K562 (cell line): ENCODE results near the gene KLK13. TPM values are rescaled to one million over a fixed set of nuclear protein-coding genes. Genes with fewer than 3 reads are reported as not detected.

Experiments used
- BDP1 ChIP-seq: IDR thresholded peaks from 3 replicates; pipeline ENCODE4 v1.6.1; 2011; ENCODE audit not compliant: insufficient read length, insufficient read depth
- BRF1 ChIP-seq: IDR thresholded peaks from 3 replicates; pipeline ENCODE4 v1.6.1; 2011; ENCODE audit warnings: borderline replicate concordance, mild to moderate bottlenecking; ENCODE audit not compliant: insufficient read length; ENCODE audit errors: extremely low read depth
- ELF1 ChIP-seq: fragments of 200-800 bp; sonication (Bioruptor generic); IDR thresholded peaks from 2 replicates; pipeline ENCODE4 v1.6.1; 2016; ENCODE audit warnings: missing genetic modification characterization, missing compliant biosample characterization
- EZH2 ChIP-seq: IDR thresholded peaks from 2 replicates; pipeline ENCODE4 v1.6.1; 2012; ENCODE audit warnings: low read depth, mild to moderate bottlenecking, inconsistent platforms, low read length, borderline replicate concordance
- HNRNPH1 ChIP-seq: fragments of 200-400 bp; formaldehyde crosslinking; optimal IDR thresholded peaks from 2 replicates; pipeline ENCODE3; 2017; ENCODE audit warnings: low read depth, mild to moderate bottlenecking, low read length, moderate library complexity
- MCM7 ChIP-seq, 2 experiments: fragments of 450-650 bp; IDR thresholded peaks; 2 replicates each; pipeline ENCODE4 v1.6.1; 2016 to 2018
- NFIC ChIP-seq: fragments of 450-650 bp; IDR thresholded peaks from 2 replicates; pipeline ENCODE4 v1.6.1; 2017; ENCODE audit warnings: mild to moderate bottlenecking, inconsistent platforms
- PHTF2 ChIP-seq: fragments of 250-450 bp; sonication (Bioruptor Pico); IDR thresholded peaks from 2 replicates; pipeline ENCODE4 v1.5.0; 2021; ENCODE audit warnings: mild to moderate bottlenecking
- SLC30A9 ChIP-seq: fragments of 250-450 bp; sonication (Bioruptor Pico); IDR thresholded peaks from 2 replicates; pipeline ENCODE4 v1.8.0; 2022; ENCODE audit warnings: mild to moderate bottlenecking, moderate library complexity
- SOX6 ChIP-seq: fragments of 450-650 bp; IDR thresholded peaks from 2 replicates; pipeline ENCODE4 v1.6.1; 2014; ENCODE audit warnings: mild to moderate bottlenecking
- ZC3H11A ChIP-seq: IDR thresholded peaks from 2 replicates; pipeline ENCODE4 v1.6.1; 2012; ENCODE audit warnings: low read depth, low read length, improper control_type of control experiment
- polyA plus RNA-seq, 8 experiments: library from polyadenylated mRNA; depleted of rRNA in 4 of 8; stranded (reverse) in 5 of 8; unstranded in 3 of 8; fragments of >200 nt; fragmentation: Nextera tagmentation in 2 of 8; fragmentation: Illumina TruSeq in 1 of 8; extraction: Ambion mirVana in 2 of 8; extraction: Trizol in 1 of 8; gene quantifications; 2 replicates each; pipeline versions ENCODE4 v1.2.1 to v1.2.3, GENCODE V29; 2011 to 2014; ENCODE audit warnings: inconsistent platforms in 1 of 8, missing spikeins in 1 of 8
- total RNA-seq, 7 experiments: library from RNA; depleted of rRNA in 6 of 7; stranded (reverse); fragments of >200 nt in 6 of 7; fragmentation: Illumina TruSeq in 2 of 7; extraction: Trizol in 2 of 7; gene quantifications; 2 replicates each; pipeline versions ENCODE4 v1.2.1 to v1.2.3, GENCODE V29; 2011 to 2021; ENCODE audit warnings: low replicate concordance in 1 of 7
- TF ChIP-seq, protein P1 (sequence below): fragments of 450-650 bp; formaldehyde crosslinking; IDR thresholded peaks from 2 replicates; pipeline ENCODE4 v1.4.0; 2020; ENCODE audit warnings: mild to moderate bottlenecking, mixed read lengths
- TF ChIP-seq, protein P2 (sequence below): IDR thresholded peaks from 2 replicates; pipeline ENCODE4 v1.6.1; 2012; ENCODE audit warnings: low read depth, low read length, improper control_type of control experiment, borderline replicate concordance
- TF ChIP-seq, protein P3 (sequence below): fragments of 450-650 bp; IDR thresholded peaks from 2 replicates; pipeline ENCODE4 v1.6.1; 2016; ENCODE audit warnings: mild to moderate bottlenecking, moderate library complexity

Gene KLK13
- total and polyA plus RNA-seq, 9 of the 15 experiments (the other 6 are each of a cell fraction or from before 2014, with no cell fraction given) = 0.72 to 9.0 (median 2.3) TPM

DNA sequence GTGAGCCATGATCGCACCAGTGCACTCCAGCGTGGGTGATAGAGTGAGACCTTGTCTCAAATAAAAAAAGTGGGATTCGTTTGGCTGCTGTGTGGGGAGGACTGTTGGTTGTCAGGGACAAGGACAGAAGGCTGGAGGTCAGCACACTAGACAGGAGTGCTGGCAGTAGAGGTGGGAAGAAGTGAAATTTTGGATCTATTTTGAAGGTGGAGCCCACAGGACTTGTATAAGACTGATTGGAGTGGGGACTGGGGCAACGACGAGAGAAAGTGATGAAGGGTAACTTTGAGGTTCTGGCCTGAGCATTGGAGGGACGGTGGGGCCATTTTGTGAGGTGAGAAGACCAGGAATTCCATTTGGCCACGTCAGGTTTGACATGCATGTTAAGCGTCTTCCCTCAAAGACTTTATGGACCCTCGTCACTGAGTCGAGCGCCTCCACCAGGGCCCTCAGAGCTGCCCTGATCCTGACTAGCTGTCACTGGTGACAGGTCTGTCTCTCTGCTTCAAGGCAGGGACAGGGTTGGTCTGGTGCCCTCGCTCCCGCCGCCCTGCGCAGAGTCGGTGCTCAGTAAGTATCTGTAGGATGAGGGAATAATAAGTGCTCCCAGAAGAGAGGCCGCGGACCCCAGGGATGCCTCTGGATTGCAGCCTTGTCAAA lies 42.6 kb upstream of the KLK13 start (continued):
- TF ChIP-seq ZC3H11A (no peak), SLC30A9 (CRISPR knock-in tag) (no peak), NFIC (0 out of 2 replicates have a peak, but pooled peaks have one; percentile 24), HNRNPH1 (no peak), SOX6 (no peak), ELF1 (tag) (no peak), BDP1 (no peak), MCM7 (IDR thresholded peaks at IDR 0.05) (no peak), PHTF2 (no peak), EZH2 (no peak), BRF1 (no peak)
- TF ChIP-seq, protein P1, sequence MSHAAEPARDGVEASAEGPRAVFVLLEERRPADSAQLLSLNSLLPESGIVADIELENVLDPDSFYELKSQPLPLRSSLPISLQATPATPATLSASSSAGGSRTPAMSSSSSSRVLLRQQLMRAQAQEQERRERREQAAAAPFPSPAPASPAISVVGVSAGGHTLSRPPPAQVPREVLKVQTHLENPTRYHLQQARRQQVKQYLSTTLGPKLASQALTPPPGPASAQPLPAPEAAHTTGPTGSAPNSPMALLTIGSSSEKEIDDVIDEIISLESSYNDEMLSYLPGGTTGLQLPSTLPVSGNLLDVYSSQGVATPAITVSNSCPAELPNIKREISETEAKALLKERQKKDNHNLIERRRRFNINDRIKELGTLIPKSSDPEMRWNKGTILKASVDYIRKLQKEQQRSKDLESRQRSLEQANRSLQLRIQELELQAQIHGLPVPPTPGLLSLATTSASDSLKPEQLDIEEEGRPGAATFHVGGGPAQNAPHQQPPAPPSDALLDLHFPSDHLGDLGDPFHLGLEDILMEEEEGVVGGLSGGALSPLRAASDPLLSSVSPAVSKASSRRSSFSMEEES (CRISPR knock-in tag) = no peak
- TF ChIP-seq, protein P2, sequence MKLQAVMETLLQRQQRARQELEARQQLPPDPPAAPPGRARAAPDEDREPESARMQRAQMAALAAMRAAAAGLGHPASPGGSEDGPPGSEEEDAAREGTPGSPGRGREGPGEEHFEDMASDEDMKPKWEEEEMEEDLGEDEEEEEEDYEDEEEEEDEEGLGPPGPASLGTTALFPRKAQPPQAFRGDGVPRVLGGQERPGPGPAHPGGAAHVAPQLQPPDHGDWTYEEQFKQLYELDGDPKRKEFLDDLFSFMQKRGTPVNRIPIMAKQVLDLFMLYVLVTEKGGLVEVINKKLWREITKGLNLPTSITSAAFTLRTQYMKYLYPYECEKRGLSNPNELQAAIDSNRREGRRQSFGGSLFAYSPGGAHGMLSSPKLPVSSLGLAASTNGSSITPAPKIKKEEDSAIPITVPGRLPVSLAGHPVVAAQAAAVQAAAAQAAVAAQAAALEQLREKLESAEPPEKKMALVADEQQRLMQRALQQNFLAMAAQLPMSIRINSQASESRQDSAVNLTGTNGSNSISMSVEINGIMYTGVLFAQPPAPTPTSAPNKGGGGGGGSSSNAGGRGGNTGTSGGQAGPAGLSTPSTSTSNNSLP = no peak
- TF ChIP-seq, protein P3, sequence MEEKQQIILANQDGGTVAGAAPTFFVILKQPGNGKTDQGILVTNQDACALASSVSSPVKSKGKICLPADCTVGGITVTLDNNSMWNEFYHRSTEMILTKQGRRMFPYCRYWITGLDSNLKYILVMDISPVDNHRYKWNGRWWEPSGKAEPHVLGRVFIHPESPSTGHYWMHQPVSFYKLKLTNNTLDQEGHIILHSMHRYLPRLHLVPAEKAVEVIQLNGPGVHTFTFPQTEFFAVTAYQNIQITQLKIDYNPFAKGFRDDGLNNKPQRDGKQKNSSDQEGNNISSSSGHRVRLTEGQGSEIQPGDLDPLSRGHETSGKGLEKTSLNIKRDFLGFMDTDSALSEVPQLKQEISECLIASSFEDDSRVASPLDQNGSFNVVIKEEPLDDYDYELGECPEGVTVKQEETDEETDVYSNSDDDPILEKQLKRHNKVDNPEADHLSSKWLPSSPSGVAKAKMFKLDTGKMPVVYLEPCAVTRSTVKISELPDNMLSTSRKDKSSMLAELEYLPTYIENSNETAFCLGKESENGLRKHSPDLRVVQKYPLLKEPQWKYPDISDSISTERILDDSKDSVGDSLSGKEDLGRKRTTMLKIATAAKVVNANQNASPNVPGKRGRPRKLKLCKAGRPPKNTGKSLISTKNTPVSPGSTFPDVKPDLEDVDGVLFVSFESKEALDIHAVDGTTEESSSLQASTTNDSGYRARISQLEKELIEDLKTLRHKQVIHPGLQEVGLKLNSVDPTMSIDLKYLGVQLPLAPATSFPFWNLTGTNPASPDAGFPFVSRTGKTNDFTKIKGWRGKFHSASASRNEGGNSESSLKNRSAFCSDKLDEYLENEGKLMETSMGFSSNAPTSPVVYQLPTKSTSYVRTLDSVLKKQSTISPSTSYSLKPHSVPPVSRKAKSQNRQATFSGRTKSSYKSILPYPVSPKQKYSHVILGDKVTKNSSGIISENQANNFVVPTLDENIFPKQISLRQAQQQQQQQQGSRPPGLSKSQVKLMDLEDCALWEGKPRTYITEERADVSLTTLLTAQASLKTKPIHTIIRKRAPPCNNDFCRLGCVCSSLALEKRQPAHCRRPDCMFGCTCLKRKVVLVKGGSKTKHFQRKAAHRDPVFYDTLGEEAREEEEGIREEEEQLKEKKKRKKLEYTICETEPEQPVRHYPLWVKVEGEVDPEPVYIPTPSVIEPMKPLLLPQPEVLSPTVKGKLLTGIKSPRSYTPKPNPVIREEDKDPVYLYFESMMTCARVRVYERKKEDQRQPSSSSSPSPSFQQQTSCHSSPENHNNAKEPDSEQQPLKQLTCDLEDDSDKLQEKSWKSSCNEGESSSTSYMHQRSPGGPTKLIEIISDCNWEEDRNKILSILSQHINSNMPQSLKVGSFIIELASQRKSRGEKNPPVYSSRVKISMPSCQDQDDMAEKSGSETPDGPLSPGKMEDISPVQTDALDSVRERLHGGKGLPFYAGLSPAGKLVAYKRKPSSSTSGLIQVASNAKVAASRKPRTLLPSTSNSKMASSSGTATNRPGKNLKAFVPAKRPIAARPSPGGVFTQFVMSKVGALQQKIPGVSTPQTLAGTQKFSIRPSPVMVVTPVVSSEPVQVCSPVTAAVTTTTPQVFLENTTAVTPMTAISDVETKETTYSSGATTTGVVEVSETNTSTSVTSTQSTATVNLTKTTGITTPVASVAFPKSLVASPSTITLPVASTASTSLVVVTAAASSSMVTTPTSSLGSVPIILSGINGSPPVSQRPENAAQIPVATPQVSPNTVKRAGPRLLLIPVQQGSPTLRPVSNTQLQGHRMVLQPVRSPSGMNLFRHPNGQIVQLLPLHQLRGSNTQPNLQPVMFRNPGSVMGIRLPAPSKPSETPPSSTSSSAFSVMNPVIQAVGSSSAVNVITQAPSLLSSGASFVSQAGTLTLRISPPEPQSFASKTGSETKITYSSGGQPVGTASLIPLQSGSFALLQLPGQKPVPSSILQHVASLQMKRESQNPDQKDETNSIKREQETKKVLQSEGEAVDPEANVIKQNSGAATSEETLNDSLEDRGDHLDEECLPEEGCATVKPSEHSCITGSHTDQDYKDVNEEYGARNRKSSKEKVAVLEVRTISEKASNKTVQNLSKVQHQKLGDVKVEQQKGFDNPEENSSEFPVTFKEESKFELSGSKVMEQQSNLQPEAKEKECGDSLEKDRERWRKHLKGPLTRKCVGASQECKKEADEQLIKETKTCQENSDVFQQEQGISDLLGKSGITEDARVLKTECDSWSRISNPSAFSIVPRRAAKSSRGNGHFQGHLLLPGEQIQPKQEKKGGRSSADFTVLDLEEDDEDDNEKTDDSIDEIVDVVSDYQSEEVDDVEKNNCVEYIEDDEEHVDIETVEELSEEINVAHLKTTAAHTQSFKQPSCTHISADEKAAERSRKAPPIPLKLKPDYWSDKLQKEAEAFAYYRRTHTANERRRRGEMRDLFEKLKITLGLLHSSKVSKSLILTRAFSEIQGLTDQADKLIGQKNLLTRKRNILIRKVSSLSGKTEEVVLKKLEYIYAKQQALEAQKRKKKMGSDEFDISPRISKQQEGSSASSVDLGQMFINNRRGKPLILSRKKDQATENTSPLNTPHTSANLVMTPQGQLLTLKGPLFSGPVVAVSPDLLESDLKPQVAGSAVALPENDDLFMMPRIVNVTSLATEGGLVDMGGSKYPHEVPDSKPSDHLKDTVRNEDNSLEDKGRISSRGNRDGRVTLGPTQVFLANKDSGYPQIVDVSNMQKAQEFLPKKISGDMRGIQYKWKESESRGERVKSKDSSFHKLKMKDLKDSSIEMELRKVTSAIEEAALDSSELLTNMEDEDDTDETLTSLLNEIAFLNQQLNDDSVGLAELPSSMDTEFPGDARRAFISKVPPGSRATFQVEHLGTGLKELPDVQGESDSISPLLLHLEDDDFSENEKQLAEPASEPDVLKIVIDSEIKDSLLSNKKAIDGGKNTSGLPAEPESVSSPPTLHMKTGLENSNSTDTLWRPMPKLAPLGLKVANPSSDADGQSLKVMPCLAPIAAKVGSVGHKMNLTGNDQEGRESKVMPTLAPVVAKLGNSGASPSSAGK = peak; percentile 56; the same call in 1 of the 2 replicates
